Measurements from ENCODE around the gene B4GALT2. TPM values are rescaled to one million over a fixed set of nuclear protein-coding genes. Genes with fewer than 3 reads are reported as not detected.

Gene B4GALT2
- total and polyA plus RNA-seq, 9 of the 15 experiments (the other 6 are each of a cell fraction or from before 2014, with no cell fraction given): 1.3 to 86.8 (median 43.8) TPM

GRCh38 chr1:43991476-43992231 lies 12.6 kb downstream of the B4GALT2 start, which contains the start of gene CCDC24 (continued):
- TF ChIP-seq E4F1 (CRISPR knock-in tag; IDR thresholded peaks at IDR 0.05; ENCODE audit: borderline replicate concordance): no peak
- no peak; the same call in 1 of the 2 replicates for TF ChIP-seq ERF (CRISPR knock-in tag; IDR thresholded peaks at IDR 0.05)
- peak; percentile 35 for TF ChIP-seq NFIC (IDR thresholded peaks at IDR 0.05)
- peak; percentile 96; the same call in 1 of the 2 replicates for TF ChIP-seq NKRF (IDR thresholded peaks at IDR 0.05; ENCODE audit: borderline replicate concordance)
- 0 out of 4 replicates have a peak, but pooled peaks of 1 of the 2 experiments have one; percentile 50 for TF ChIP-seq FOXK2 (conservative IDR thresholded peaks at IDR 0.05 in 1 of 2, IDR thresholded peaks at IDR 0.05 in 1 of 2; ENCODE audit: low read depth in 2 of 2)
- peak; percentile 91 for TF ChIP-seq RFX1 (IDR thresholded peaks at IDR 0.05)
- no peak for TF ChIP-seq NBN (IDR thresholded peaks at IDR 0.05; ENCODE audit: low read depth)
- no peak for TF ChIP-seq ZNF778 (CRISPR knock-in tag; IDR thresholded peaks at IDR 0.05)
- no peak for TF ChIP-seq PRPF4 (IDR thresholded peaks at IDR 0.05; ENCODE audit: insufficient read depth, low read depth, low read length, poor library complexity, severe bottlenecking)
- peak; percentile 24 for TF ChIP-seq SIRT6 (IDR thresholded peaks at IDR 0.05; ENCODE audit: low read depth, low read length)
- 0 out of 2 replicates have a peak, but pooled peaks have one; percentile 38 for TF ChIP-seq RREB1 (CRISPR knock-in tag; IDR thresholded peaks at IDR 0.05)
- peak; percentile 70; the same call in 1 of the 2 replicates for TF ChIP-seq GABPB1 (CRISPR knock-in tag; IDR thresholded peaks at IDR 0.05)
- no peak for TF ChIP-seq E2F8 (IDR thresholded peaks at IDR 0.05; ENCODE audit: low read depth, partially characterized antibody)

Data from K562 (cell line).